ENCODE data around the gene SPECC1L.

DNA sequence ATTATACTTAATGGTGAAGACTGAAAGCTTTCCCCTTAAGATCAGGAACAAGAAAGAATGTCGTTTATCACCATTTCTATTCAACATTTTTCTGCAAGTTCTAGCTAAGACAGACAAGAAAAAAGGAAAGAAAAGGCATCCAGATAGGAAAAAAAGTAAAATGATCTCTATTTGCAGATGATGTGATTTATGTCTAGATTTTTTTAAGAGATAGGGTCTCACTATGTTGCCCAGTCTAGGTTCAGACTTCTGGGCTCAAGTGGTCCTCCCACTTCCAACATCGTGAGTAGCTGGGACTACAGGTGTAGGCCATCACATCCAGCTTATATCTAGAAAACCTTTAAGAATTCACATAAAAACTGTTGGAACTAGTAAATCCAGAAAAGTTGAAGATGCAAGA is 105.4 kb downstream of the SPECC1L start:
- TF ChIP-seq POLR2A (IDR thresholded peaks at IDR 0.05; ENCODE audit: low read length) = no peak
- TF ChIP-seq GATA1 (IDR thresholded peaks at IDR 0.05; ENCODE audit: low read depth, low read length) = no peak
